Keratinocyte (primary cell): ENCODE results near the gene XCR1. TPM values are rescaled to one million over a fixed set of nuclear protein-coding genes. Genes with fewer than 3 reads are reported as not detected.

Experiments used
- DNase-seq: peaks from one replicate; pipeline ENCODE4 v3.0.0-alpha.2; 2011; ENCODE audit warnings: low read depth, missing footprints, low spot score
- FAIRE-seq: peaks from 2 replicates; lab custom pipeline; 2011; peaks lifted over from hg19 to GRCh38; lab: Jason Lieb, UNC
- H2AFZ ChIP-seq: 2 replicates; pipeline ENCODE4 v1.6.0; 2012; ENCODE audit warnings: low read length, control low read depth, inconsistent platforms; ENCODE audit not compliant: control insufficient read depth
- H3K27ac ChIP-seq: 2 replicates; pipeline ENCODE4 v1.5.1; 2011; ENCODE audit warnings: low read length; ENCODE audit not compliant: control insufficient read depth, insufficient read depth
- H3K27me3 ChIP-seq: 3 replicates; pipeline ENCODE4 v1.6.0; 2011; ENCODE audit warnings: low read length; ENCODE audit not compliant: control insufficient read depth, insufficient read depth; ENCODE audit errors: extremely low read depth
- H3K36me3 ChIP-seq, 2 experiments: 2 replicates in 1 of 2; 3 replicates in 1 of 2; pipeline ENCODE4 v1.5.1; 2011; ENCODE audit warnings: low read length in 2 of 2, mild to moderate bottlenecking in 1 of 2; ENCODE audit not compliant: control insufficient read depth in 2 of 2, insufficient read depth in 2 of 2; ENCODE audit errors: extremely low read depth in 1 of 2
- H3K4me1 ChIP-seq: 3 replicates; pipeline ENCODE4 v1.5.1; 2011; ENCODE audit warnings: low read length; ENCODE audit not compliant: control insufficient read depth, insufficient read depth; ENCODE audit errors: extremely low read depth
- H3K4me2 ChIP-seq: 3 replicates; pipeline ENCODE4 v1.6.0; 2011; ENCODE audit warnings: low read depth, low read length; ENCODE audit not compliant: control insufficient read depth, insufficient read depth; ENCODE audit errors: extremely low read depth
- H3K4me3 ChIP-seq, 3 experiments: fragments of 200-600 bp in 1 of 3; sonication (generic) in 1 of 3; 2 replicates in 2 of 3; 3 replicates in 1 of 3; pipeline ENCODE4 v1.5.1; 2011 to 2016; ENCODE audit warnings: low read length in 3 of 3, mild to moderate bottlenecking in 3 of 3, control low read depth in 2 of 3, inconsistent platforms in 1 of 3, low read depth in 1 of 3, mixed read lengths in 1 of 3, mixed run types in 1 of 3, moderate library complexity in 1 of 3; ENCODE audit not compliant: control insufficient read depth in 2 of 3, insufficient read depth in 2 of 3; ENCODE audit errors: extremely low read depth in 1 of 3
- H3K79me2 ChIP-seq: 2 replicates; pipeline ENCODE4 v1.6.0; 2012; ENCODE audit warnings: low read length; ENCODE audit not compliant: control insufficient read depth, insufficient read depth
- H3K9ac ChIP-seq: 3 replicates; pipeline ENCODE4 v1.6.0; 2011; ENCODE audit warnings: low read length; ENCODE audit not compliant: control insufficient read depth, insufficient read depth; ENCODE audit errors: extremely low read depth
- H3K9me1 ChIP-seq: 3 replicates; pipeline ENCODE4 v1.6.0; 2011; ENCODE audit warnings: low read length; ENCODE audit not compliant: control insufficient read depth, insufficient read depth; ENCODE audit errors: extremely low read depth
- H3K9me3 ChIP-seq: 2 replicates; pipeline ENCODE4 v1.5.1; 2012; ENCODE audit warnings: low read depth, low read length; ENCODE audit not compliant: control insufficient read depth
- H4K20me1 ChIP-seq: 3 replicates; pipeline ENCODE4 v1.6.0; 2011; ENCODE audit warnings: low read length; ENCODE audit not compliant: control insufficient read depth, insufficient read depth; ENCODE audit errors: extremely low read depth
- CTCF ChIP-seq, 3 experiments: IDR thresholded peaks in 1 of 3; conservative IDR thresholded peaks in 1 of 3; optimal IDR thresholded peaks in 1 of 3; 2 replicates in 2 of 3; 3 replicates in 1 of 3; pipeline versions ENCODE3 to v1.5.1; 2011; ENCODE audit warnings: low read length in 3 of 3, mild to moderate bottlenecking in 3 of 3, moderate library complexity in 2 of 3, control low read depth in 1 of 3, inconsistent platforms in 1 of 3; ENCODE audit not compliant: insufficient read depth in 2 of 3; ENCODE audit errors: extremely low read depth in 1 of 3
- EZH2 ChIP-seq: IDR thresholded peaks from one replicate; pipeline ENCODE4 v1.6.1; 2012; ENCODE audit warnings: inconsistent platforms, mild to moderate bottlenecking, low read length, moderate library complexity
- dilution Hi-C: fragments of 300-500 bp; cut with MboI; formaldehyde crosslinking; loops from one replicate; pipeline ENCODE4 v1.7.0; 2020; ENCODE audit warnings: low sequenced_read_pairs; ENCODE audit not compliant: extremely low pct_ligation_motif_present
- polyA plus RNA-seq, 5 experiments: library from polyadenylated mRNA; depleted of rRNA in 3 of 5; stranded (reverse) in 3 of 5; stranded (forward) in 1 of 5; unstranded in 1 of 5; fragments of >200 nt; gene quantifications; 1 replicate in 1 of 5; 2 replicates in 3 of 5; 3 replicates in 1 of 5; pipeline versions ENCODE4 v1.2.1 to v1.2.3, GENCODE V29; 2011 to 2012; ENCODE audit warnings: missing spikeins in 2 of 5, low read depth in 1 of 5, low replicate concordance in 1 of 5

The XCR1 gene
- polyA plus RNA-seq, 1 donor (not counting 4 experiments of a cell fraction or from before 2014, with no cell fraction given) = 0.01 TPM

- peaks cover 13% of the 10 kb centered on the region for H3K27me3 ChIP-seq
- H2AFZ ChIP-seq = no peak overlapping the region
- no peak for FAIRE-seq
- no peaks in the 10 kb centered on the region for H4K20me1 ChIP-seq
- H3K36me3 ChIP-seq = no peaks in the 10 kb centered on the region
- H3K4me1 ChIP-seq = no peaks in the 10 kb centered on the region
- no peaks in the 10 kb centered on the region for H3K9me3 ChIP-seq
- H3K4me2 ChIP-seq = no peak overlapping the region
- no peaks in the 10 kb centered on the region for H3K79me2 ChIP-seq
- H3K9ac ChIP-seq = no peak overlapping the region
- H3K27ac ChIP-seq = no peak overlapping the region
- H3K9me1 ChIP-seq = no peaks in the 10 kb centered on the region
- H3K4me3 ChIP-seq = no peak overlapping the region
- dilution Hi-C loops = no loop called here
- DNase-seq = no peak
- no peak for TF ChIP-seq CTCF (optimal IDR thresholded peaks at IDR 0.05 in 1 of 3, IDR thresholded peaks at IDR 0.05 in 1 of 3, conservative IDR thresholded peaks at IDR 0.05 in 1 of 3; ENCODE audit: extremely low read depth in 1 of 3, insufficient read depth in 2 of 3, low read length in 3 of 3)
- TF ChIP-seq EZH2 = no peak
Measured at GRCh38 chr3:46061887-46062286, 34.6 kb upstream of the XCR1 start.

GRCh38 chr3:46061108-46061720 lies 33.9 kb upstream of the XCR1 start:
- H3K27ac ChIP-seq = no peak overlapping the region
- DNase-seq (no peak), FAIRE-seq (no peak)
- H2AFZ ChIP-seq = no peak overlapping the region
- H4K20me1 ChIP-seq = no peaks in the 10 kb centered on the region
- H3K27me3 ChIP-seq = peaks cover 13% of the 10 kb centered on the region
- no peak for TF ChIP-seq CTCF (optimal IDR thresholded peaks at IDR 0.05 in 1 of 3, IDR thresholded peaks at IDR 0.05 in 1 of 3, conservative IDR thresholded peaks at IDR 0.05 in 1 of 3; ENCODE audit: extremely low read depth in 1 of 3, insufficient read depth in 2 of 3, low read length in 3 of 3)
- no peak for TF ChIP-seq EZH2
- no peaks in the 10 kb centered on the region for H3K9me1 ChIP-seq
- no peak overlapping the region for H3K4me3 ChIP-seq
- H3K4me1 ChIP-seq = no peaks in the 10 kb centered on the region
- dilution Hi-C loops = no loop called here
- H3K79me2 ChIP-seq = no peaks in the 10 kb centered on the region
- H3K9me3 ChIP-seq = no peaks in the 10 kb centered on the region
- H3K4me2 ChIP-seq = no peak overlapping the region
- no peak overlapping the region for H3K9ac ChIP-seq
- H3K36me3 ChIP-seq = no peaks in the 10 kb centered on the region
